D721Med (cell line): Measurements from ENCODE around the gene DEPDC5.

ENCODE experiments used
- DNase-seq: peaks from one replicate; pipeline ENCODE4 v3.0.0; 2011; ENCODE audit warnings: low spot score; ENCODE audit not compliant: insufficient read length
- FAIRE-seq: peaks from 2 replicates; lab custom pipeline; 2011; peaks lifted over from hg19 to GRCh38; lab: Jason Lieb, UNC
- CTCF ChIP-seq: IDR thresholded peaks from 2 replicates; pipeline ENCODE4 v1.5.1; 2012; ENCODE audit warnings: mild to moderate bottlenecking, control low read depth; ENCODE audit not compliant: insufficient read depth; ENCODE audit errors: missing control alignments

The DEPDC5 gene

GRCh38 chr22:31925056-31925455 lies 171.2 kb downstream of the DEPDC5 start:
- FAIRE-seq (no peak), DNase-seq (no peak)
- no peak for TF ChIP-seq CTCF

GRCh38 chr22:31926024-31926423 lies 172.2 kb downstream of the DEPDC5 start:
- no peak for TF ChIP-seq CTCF
- no peak for FAIRE-seq
- DNase-seq: no peak

- DNase-seq (no peak), FAIRE-seq (no peak)
- TF ChIP-seq CTCF: no peak
Observed at GRCh38 chr22:31926969-31927368, 173.2 kb downstream of the DEPDC5 start.

- DNase-seq (no peak), FAIRE-seq (no peak)
- no peak for TF ChIP-seq CTCF
Observed at GRCh38 chr22:31927562-31927961, 173.7 kb downstream of the DEPDC5 start.

- FAIRE-seq: no peak
Observed at GRCh38 chr22:31929167-31929930, 175.5 kb downstream of the DEPDC5 start.

GRCh38 chr22:31932863-31933262 lies 179.0 kb downstream of the DEPDC5 start:
- DNase-seq (no peak), FAIRE-seq (no peak)
- no peak for TF ChIP-seq CTCF

More at GRCh38 chr22:31929167-31929930, 175.5 kb downstream of the DEPDC5 start:
- no peak for TF ChIP-seq CTCF
- no peak for DNase-seq

GRCh38 chr22:31933406-31933805 lies 179.6 kb downstream of the DEPDC5 start:
- FAIRE-seq (no peak), DNase-seq (no peak)
- TF ChIP-seq CTCF: no peak
